Measurements from ENCODE around the gene DSCAML1. TPM values are rescaled to one million over a fixed set of nuclear protein-coding genes. Genes with fewer than 3 reads are reported as not detected.
A peak's percentile ranks its signal among the peaks of the same experiment; 100 is the strongest.

The DSCAML1 gene
- total and polyA plus RNA-seq, 4 donors: 0.18 to 1.5 (median 1.1) TPM

- Histone ChIP-seq H3K36me3 (ENCODE audit: control insufficient read depth in 4 of 4, insufficient read depth in 4 of 4, low read length in 4 of 4) (no peaks in the 10 kb centered on the region), H3K9ac (ENCODE audit: insufficient read depth in 1 of 2, low read length in 2 of 2) (peak overlapping the region in 1 of 2 donors; percentile 43), H3K9me3 (ENCODE audit: control insufficient read depth in 4 of 4, insufficient read depth in 3 of 4, low read length in 3 of 4) (no peaks in the 10 kb centered on the region), H3K27me3 (ENCODE audit: control insufficient read depth in 3 of 3, insufficient read depth in 3 of 3, low read length in 2 of 3) (no peaks in the 10 kb centered on the region), H3K4me3 (no peak overlapping the region), H3K27ac (ENCODE audit: low read depth in 1 of 2, low read length in 1 of 2) (no peak overlapping the region), H3K4me1 (ENCODE audit: control insufficient read depth in 5 of 5, insufficient read depth in 5 of 5, low read length in 5 of 5) (peaks cover 0 to 23% (median 0%) of the 10 kb centered on the region in 5 donors)
- no peak for ATAC-seq (ENCODE audit: insufficient read depth, low FRiP score)
- no peak for TF ChIP-seq CTCF (IDR thresholded peaks at IDR 0.05; ENCODE audit: control extremely low read depth, extremely low read depth)
- 63 to 75% methylated on average over 12 of the region's 12 CpGs for WGBS, 2 donors
- DNase-seq: peak; percentile 29 to 65 (median 57)
Measured at GRCh38 chr11:117528097-117528721, 268.8 kb downstream of the DSCAML1 start.

DNA sequence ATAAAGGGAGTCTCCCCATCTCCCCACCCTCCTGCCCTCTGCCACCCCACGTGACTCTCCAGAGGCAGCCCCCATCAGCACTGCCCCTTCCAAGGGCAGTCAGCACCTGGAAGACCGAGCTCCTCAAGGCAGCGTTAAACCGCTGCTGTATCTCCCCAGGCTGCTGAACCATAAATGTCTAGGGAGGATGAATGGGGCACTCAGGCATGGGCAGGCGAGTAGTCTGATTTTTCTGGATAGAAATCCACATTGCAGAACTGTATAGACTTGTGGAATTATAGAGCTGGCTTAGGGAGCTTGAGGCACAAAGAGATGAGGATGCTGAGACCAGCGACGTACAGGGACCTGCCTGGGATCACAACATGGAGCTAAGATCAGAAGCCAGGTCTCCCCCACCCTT, 269.7 kb downstream of the DSCAML1 start:
- Histone ChIP-seq H3K4me1 (ENCODE audit: control insufficient read depth in 5 of 5, insufficient read depth in 5 of 5, low read length in 5 of 5) (peaks cover 0 to 23% (median 0%) of the 10 kb centered on the region in 5 donors), H3K9me3 (ENCODE audit: control insufficient read depth in 4 of 4, insufficient read depth in 3 of 4, low read length in 3 of 4) (no peaks in the 10 kb centered on the region), H3K4me3 (no peak overlapping the region), H3K27me3 (ENCODE audit: control insufficient read depth in 3 of 3, insufficient read depth in 3 of 3, low read length in 2 of 3) (no peaks in the 10 kb centered on the region), H3K9ac (ENCODE audit: insufficient read depth in 1 of 2, low read length in 2 of 2) (no peak overlapping the region), H3K27ac (ENCODE audit: low read depth in 1 of 2, low read length in 1 of 2) (no peak overlapping the region), H3K36me3 (ENCODE audit: control insufficient read depth in 4 of 4, insufficient read depth in 4 of 4, low read length in 4 of 4) (no peaks in the 10 kb centered on the region)
- ATAC-seq (ENCODE audit: insufficient read depth, low FRiP score) (no peak), DNase-seq (no peak)
- 76 to 94% methylated on average over 7 of the region's 7 CpGs for WGBS, 2 donors
- TF ChIP-seq CTCF (IDR thresholded peaks at IDR 0.05; ENCODE audit: control extremely low read depth, extremely low read depth): no peak

DNA sequence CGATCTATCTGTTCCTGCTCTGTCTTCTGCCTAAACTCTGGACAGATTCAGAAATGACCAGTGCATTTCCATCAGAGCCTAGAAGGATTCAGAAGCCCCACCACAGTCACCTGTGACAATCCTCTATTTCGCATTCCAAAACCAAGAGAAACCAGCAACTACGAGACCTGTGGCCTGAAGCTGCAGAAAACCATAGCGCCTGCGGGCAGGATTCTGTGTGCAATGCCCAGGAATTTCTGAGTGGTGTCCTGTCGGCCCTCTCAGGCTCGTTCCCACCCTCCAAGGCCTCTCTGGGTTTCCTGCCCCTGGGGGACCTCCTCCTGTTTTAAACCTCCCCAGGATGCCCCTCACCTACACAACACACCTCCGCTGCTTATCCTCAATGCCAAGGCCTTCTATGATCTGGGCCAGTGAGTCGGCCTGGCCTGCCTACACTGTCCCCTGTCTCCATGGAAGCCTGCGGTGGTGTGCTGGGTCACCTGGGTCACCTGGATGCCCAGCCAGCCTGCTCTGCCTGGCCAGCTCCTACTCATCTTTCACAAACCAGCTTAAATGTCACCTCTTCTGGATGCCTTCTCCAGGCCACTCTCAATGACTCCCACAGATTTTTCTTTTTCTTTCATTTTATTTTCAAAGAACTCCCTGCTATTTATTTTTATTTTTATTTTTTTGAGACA, 271.0 kb downstream of the DSCAML1 start:
- no peak for DNase-seq
- H3K27ac ChIP-seq (ENCODE audit: low read depth in 1 of 2, low read length in 1 of 2): no peak overlapping the region
- no peak overlapping the region for H3K4me3 ChIP-seq
- H3K27me3 ChIP-seq (ENCODE audit: control insufficient read depth in 3 of 3, insufficient read depth in 3 of 3, low read length in 2 of 3): no peaks in the 10 kb centered on the region
- no peak for ATAC-seq (ENCODE audit: insufficient read depth, low FRiP score)
- H3K9ac ChIP-seq (ENCODE audit: insufficient read depth in 1 of 2, low read length in 2 of 2): no peak overlapping the region
- no peak for TF ChIP-seq CTCF (IDR thresholded peaks at IDR 0.05; ENCODE audit: control extremely low read depth, extremely low read depth)
- peaks cover 0 to 23% (median 0%) of the 10 kb centered on the region in 5 donors for H3K4me1 ChIP-seq (ENCODE audit: control insufficient read depth in 5 of 5, insufficient read depth in 5 of 5, low read length in 5 of 5)
- no peaks in the 10 kb centered on the region for H3K9me3 ChIP-seq (ENCODE audit: control insufficient read depth in 4 of 4, insufficient read depth in 3 of 4, low read length in 3 of 4)
- no peaks in the 10 kb centered on the region for H3K36me3 ChIP-seq (ENCODE audit: control insufficient read depth in 4 of 4, insufficient read depth in 4 of 4, low read length in 4 of 4)
- WGBS, 2 donors: 88 to 92% methylated on average over 10 of the region's 10 CpGs
